Stromal cell of bone marrow (primary cell): ENCODE measurements around the gene VEGFA.
A peak's percentile ranks its signal among the peaks of the same experiment; 100 is the strongest.

Experiments
- DNase-seq: peaks from one replicate; pipeline ENCODE4 v3.0.0-alpha.2; 2012; ENCODE audit warnings: low read depth

The VEGFA gene

GRCh38 chr6:43769526-43770371 is at the start of gene VEGFA:
Gene VEGFA, plus strand, starts transcription at chr6:43770211.
- peak; percentile 84 for DNase-seq

GRCh38 chr6:43720999-43721398 is 49.0 kb upstream of the VEGFA start:
- no peak for DNase-seq

GRCh38 chr6:43722920-43723545 is 47.0 kb upstream of the VEGFA start:
- DNase-seq = no peak

- DNase-seq = no peak
These were observed 46.2 kb upstream of the VEGFA start for GRCh38 chr6:43723737-43724295.

GRCh38 chr6:43724354-43724753 is 45.7 kb upstream of the VEGFA start:
- DNase-seq = no peak

- DNase-seq = peak; percentile 91
These were observed 44.9 kb upstream of the VEGFA start for GRCh38 chr6:43724914-43725642.

GRCh38 chr6:43725643-43726580 is 44.1 kb upstream of the VEGFA start:
- no peak for DNase-seq

GRCh38 chr6:43727634-43728033 is 42.4 kb upstream of the VEGFA start:
- DNase-seq = no peak

- no peak for DNase-seq
These were observed 41.4 kb upstream of the VEGFA start for GRCh38 chr6:43728586-43728985.

GRCh38 chr6:43729537-43729936 is 40.5 kb upstream of the VEGFA start:
- DNase-seq = no peak

- no peak for DNase-seq
These were observed 39.4 kb upstream of the VEGFA start for GRCh38 chr6:43730634-43731033.

GRCh38 chr6:43733471-43734293 is 36.3 kb upstream of the VEGFA start:
- no peak for DNase-seq

GRCh38 chr6:43734294-43734665 is 35.7 kb upstream of the VEGFA start:
- no peak for DNase-seq

GRCh38 chr6:43735642-43736199 is 34.3 kb upstream of the VEGFA start:
- no peak for DNase-seq

GRCh38 chr6:43736211-43736786 is 33.7 kb upstream of the VEGFA start:
- DNase-seq = no peak

GRCh38 chr6:43736844-43737243 is 33.2 kb upstream of the VEGFA start:
- DNase-seq = no peak

- no peak for DNase-seq
These were observed 32.5 kb upstream of the VEGFA start for GRCh38 chr6:43737272-43738081.

- no peak for DNase-seq
These were observed 31.7 kb upstream of the VEGFA start for GRCh38 chr6:43738267-43738676.
